Thyroid gland (tissue), 4 donors: Measurements from ENCODE around the gene TANGO2.

Experiments
- POLR2A ChIP-seq, 2 donors: fragments of 450-650 bp; IDR thresholded peaks; one replicate each; pipeline ENCODE4 v1.6.1; 2017; ENCODE audit warnings: antibody characterized with exemption in 2 of 2, mild to moderate bottlenecking in 2 of 2, moderate library complexity in 1 of 2
- TF ChIP-seq, protein P1 (sequence below), 6 experiments: fragments of 200-600 bp in 3 of 6; fragments of 450-650 bp in 3 of 6; sonication (generic) in 3 of 6; IDR thresholded peaks; one replicate each; pipeline ENCODE4 v1.5.1; 2016 to 2019; ENCODE audit warnings: antibody characterized with exemption in 6 of 6, mild to moderate bottlenecking in 2 of 6, inconsistent platforms in 1 of 6, moderate library complexity in 1 of 6

GRCh38 chr22:20062766-20063083 is 41.8 kb downstream of the TANGO2 start:
- TF ChIP-seq, protein P1, sequence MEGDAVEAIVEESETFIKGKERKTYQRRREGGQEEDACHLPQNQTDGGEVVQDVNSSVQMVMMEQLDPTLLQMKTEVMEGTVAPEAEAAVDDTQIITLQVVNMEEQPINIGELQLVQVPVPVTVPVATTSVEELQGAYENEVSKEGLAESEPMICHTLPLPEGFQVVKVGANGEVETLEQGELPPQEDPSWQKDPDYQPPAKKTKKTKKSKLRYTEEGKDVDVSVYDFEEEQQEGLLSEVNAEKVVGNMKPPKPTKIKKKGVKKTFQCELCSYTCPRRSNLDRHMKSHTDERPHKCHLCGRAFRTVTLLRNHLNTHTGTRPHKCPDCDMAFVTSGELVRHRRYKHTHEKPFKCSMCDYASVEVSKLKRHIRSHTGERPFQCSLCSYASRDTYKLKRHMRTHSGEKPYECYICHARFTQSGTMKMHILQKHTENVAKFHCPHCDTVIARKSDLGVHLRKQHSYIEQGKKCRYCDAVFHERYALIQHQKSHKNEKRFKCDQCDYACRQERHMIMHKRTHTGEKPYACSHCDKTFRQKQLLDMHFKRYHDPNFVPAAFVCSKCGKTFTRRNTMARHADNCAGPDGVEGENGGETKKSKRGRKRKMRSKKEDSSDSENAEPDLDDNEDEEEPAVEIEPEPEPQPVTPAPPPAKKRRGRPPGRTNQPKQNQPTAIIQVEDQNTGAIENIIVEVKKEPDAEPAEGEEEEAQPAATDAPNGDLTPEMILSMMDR (IDR thresholded peaks at IDR 0.05): no peak
- no peak for TF ChIP-seq POLR2A (IDR thresholded peaks at IDR 0.05)
